Activated T-cell treated with anti-CD3 and anti-CD28 coated beads, Interleukin-2, amount 50 U/mL, for 48 hours (primary cell): ENCODE measurements around the gene ETV7.
A peak's percentile ranks its signal among the peaks of the same experiment; 100 is the strongest.
"Not testable (repeated sequence)": the region's sequence is repeated elsewhere in the genome, so short reads cannot be mapped to it uniquely, and the experiment has no call there.

ENCODE experiments used
- DNase-seq, 2 experiments: peaks; one replicate each; pipeline ENCODE4 v3.0.0-alpha.2; 2020

The ETV7 gene

GRCh38 chr6:36383606-36384005 is 3.9 kb downstream of the ETV7 start:
- DNase-seq: no peak

GRCh38 chr6:36382976-36383375 is 4.5 kb downstream of the ETV7 start:
- no peak for DNase-seq

GRCh38 chr6:36381502-36382389 is 5.7 kb downstream of the ETV7 start:
- DNase-seq: no peak

GRCh38 chr6:36380166-36380565 is 7.3 kb downstream of the ETV7 start:
- no peak for DNase-seq

GRCh38 chr6:36378936-36379335 is 8.5 kb downstream of the ETV7 start:
- no peak for DNase-seq

GRCh38 chr6:36378243-36378920 is 9.1 kb downstream of the ETV7 start:
- no peak for DNase-seq

GRCh38 chr6:36377594-36377993 is 9.9 kb downstream of the ETV7 start:
- DNase-seq: no peak

GRCh38 chr6:36376742-36377141 is 10.7 kb downstream of the ETV7 start:
- no peak for DNase-seq

- no peak for DNase-seq
These were observed 11.3 kb downstream of the ETV7 start for GRCh38 chr6:36376183-36376582.

- DNase-seq: no peak
These were observed 11.8 kb downstream of the ETV7 start for GRCh38 chr6:36375644-36376155.

- DNase-seq: no peak
These were observed 12.5 kb downstream of the ETV7 start for GRCh38 chr6:36374972-36375371.

- no peak for DNase-seq
These were observed 13.3 kb downstream of the ETV7 start for GRCh38 chr6:36374194-36374593.

- no peak for DNase-seq
These were observed 14.0 kb downstream of the ETV7 start for GRCh38 chr6:36373368-36374019.

- DNase-seq: no peak
These were observed 15.4 kb downstream of the ETV7 start for GRCh38 chr6:36372088-36372487.

- DNase-seq: no peak
These were observed 16.3 kb downstream of the ETV7 start for GRCh38 chr6:36371211-36371610.

GRCh38 chr6:36370638-36371037 is 16.8 kb downstream of the ETV7 start:
- DNase-seq: no peak

GRCh38 chr6:36368921-36369865 is 18.3 kb downstream of the ETV7 start:
- no peak for DNase-seq

GRCh38 chr6:36368421-36368820 is 19.0 kb downstream of the ETV7 start:
- DNase-seq: no peak

GRCh38 chr6:36367743-36368142 is 19.7 kb downstream of the ETV7 start:
- DNase-seq: no peak

GRCh38 chr6:36364669-36365479 is 22.6 kb downstream of the ETV7 start:
- peak in 1 of 2 experiments; percentile 34 for DNase-seq

- DNase-seq: not testable (repeated sequence)
These were observed 23.3 kb downstream of the ETV7 start for GRCh38 chr6:36364061-36364635.
